Keratinocyte (primary cell): ENCODE measurements around the gene FRMPD4.

Source experiments
- EZH2 ChIP-seq: IDR thresholded peaks from one replicate; pipeline ENCODE4 v1.6.1; 2012; ENCODE audit warnings: inconsistent platforms, mild to moderate bottlenecking, low read length, moderate library complexity
- TF ChIP-seq, protein P1 (sequence below), 3 experiments: IDR thresholded peaks in 1 of 3; conservative IDR thresholded peaks in 1 of 3; optimal IDR thresholded peaks in 1 of 3; 2 replicates in 2 of 3; 3 replicates in 1 of 3; pipeline versions ENCODE3 to v1.5.1; 2011; ENCODE audit warnings: low read length in 3 of 3, mild to moderate bottlenecking in 3 of 3, moderate library complexity in 2 of 3, control low read depth in 1 of 3, inconsistent platforms in 1 of 3; ENCODE audit not compliant: insufficient read depth in 2 of 3; ENCODE audit errors: extremely low read depth in 1 of 3

DNA sequence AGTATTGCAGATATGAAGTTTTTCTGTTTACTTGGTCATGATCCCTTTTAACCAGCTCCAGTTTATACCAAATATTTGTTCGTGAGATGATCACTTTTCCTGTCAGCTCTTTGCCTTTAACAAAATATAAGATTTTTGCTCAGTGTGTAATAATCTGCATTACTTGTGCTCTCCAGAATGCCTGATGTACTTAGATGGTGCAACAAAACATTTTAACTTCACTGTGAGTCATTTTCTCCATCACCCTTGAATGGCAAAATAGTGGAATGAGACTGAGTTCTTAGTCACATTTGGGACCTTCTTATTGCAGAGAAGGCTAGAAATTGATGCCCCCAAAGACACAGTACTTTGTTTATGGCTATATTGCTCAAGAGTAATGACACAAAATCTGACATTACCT, 252.0 kb downstream of the FRMPD4 start:
- TF ChIP-seq, protein P1, sequence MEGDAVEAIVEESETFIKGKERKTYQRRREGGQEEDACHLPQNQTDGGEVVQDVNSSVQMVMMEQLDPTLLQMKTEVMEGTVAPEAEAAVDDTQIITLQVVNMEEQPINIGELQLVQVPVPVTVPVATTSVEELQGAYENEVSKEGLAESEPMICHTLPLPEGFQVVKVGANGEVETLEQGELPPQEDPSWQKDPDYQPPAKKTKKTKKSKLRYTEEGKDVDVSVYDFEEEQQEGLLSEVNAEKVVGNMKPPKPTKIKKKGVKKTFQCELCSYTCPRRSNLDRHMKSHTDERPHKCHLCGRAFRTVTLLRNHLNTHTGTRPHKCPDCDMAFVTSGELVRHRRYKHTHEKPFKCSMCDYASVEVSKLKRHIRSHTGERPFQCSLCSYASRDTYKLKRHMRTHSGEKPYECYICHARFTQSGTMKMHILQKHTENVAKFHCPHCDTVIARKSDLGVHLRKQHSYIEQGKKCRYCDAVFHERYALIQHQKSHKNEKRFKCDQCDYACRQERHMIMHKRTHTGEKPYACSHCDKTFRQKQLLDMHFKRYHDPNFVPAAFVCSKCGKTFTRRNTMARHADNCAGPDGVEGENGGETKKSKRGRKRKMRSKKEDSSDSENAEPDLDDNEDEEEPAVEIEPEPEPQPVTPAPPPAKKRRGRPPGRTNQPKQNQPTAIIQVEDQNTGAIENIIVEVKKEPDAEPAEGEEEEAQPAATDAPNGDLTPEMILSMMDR (optimal IDR thresholded peaks at IDR 0.05 in 1 of 3, IDR thresholded peaks at IDR 0.05 in 1 of 3, conservative IDR thresholded peaks at IDR 0.05 in 1 of 3; ENCODE audit: extremely low read depth in 1 of 3, insufficient read depth in 2 of 3, low read length in 3 of 3), result no peak
- TF ChIP-seq EZH2, result no peak
